ENCODE results near the gene POLDIP2. TPM values are rescaled to one million over a fixed set of nuclear protein-coding genes. Genes with fewer than 3 reads are reported as not detected.

POLDIP2 gene
- total and polyA plus RNA-seq, 2 donors (not counting 3 experiments of a cell fraction or from before 2014, with no cell fraction given) = 82.6 to 85.2 TPM

DNA sequence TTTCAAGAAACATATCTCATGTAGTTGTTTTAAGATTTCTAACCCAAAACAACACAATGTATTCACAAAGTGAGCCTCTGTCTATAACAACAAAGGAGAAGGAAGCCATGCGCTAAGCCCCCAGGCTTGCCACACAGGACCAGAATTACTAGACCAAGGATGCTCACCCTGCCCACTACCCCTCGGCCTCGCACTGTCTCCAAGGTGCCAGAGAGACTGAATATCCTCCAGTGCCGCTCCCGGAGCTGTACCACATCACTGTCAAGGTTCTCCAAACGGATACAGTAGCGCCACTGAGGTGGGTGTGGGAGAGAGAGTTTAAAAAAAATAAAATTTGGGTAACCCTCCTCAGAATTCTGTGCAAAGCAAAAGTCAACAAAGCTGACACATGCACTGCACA is 7.1 kb downstream of the POLDIP2 start:
- DNase-seq (ENCODE audit: low read depth, low spot score) (no peak), FAIRE-seq (no peak)
- TF ChIP-seq FOS (IDR thresholded peaks at IDR 0.05; ENCODE audit: borderline replicate concordance, insufficient read depth, low read length) = no peak
- no peak for TF ChIP-seq GATA2 (IDR thresholded peaks at IDR 0.05; ENCODE audit: insufficient read depth, insufficient read length, low read depth, low read length)
- no peak for TF ChIP-seq JUN (IDR thresholded peaks at IDR 0.05; ENCODE audit: borderline replicate concordance, insufficient read depth, insufficient read length, low read depth)
- no peak for TF ChIP-seq MYC (IDR thresholded peaks at IDR 0.05; ENCODE audit: low read depth, low read length)
- no peak for TF ChIP-seq EZH2 (IDR thresholded peaks at IDR 0.05; ENCODE audit: borderline replicate concordance, low read depth, low read length, severe bottlenecking)
- no TSS peak for BruUV-seq (replicated peaks)
- Histone ChIP-seq H3K9me3 (replicated peaks; ENCODE audit: control insufficient read depth, insufficient read depth, low read length) (no peaks in the 10 kb centered on the region), H3K4me2 (ENCODE audit: insufficient read depth, low read length) (no peak overlapping the region), H3K4me3 (replicated peaks in 1 of 3; ENCODE audit: insufficient read depth in 1 of 3, low read depth in 1 of 3, low read length in 3 of 3) (no peak overlapping the region), H4K20me1 (replicated peaks; ENCODE audit: control insufficient read depth, extremely low read depth, insufficient read depth, low read length) (no peaks in the 10 kb centered on the region), H3K27ac (ENCODE audit: insufficient read depth, low read depth, low read length) (no peak overlapping the region), H3K36me3 (ENCODE audit: control insufficient read depth in 2 of 2, extremely low read depth in 1 of 2, insufficient read depth in 2 of 2, low read length in 2 of 2) (peaks cover 19 to 34% of the 10 kb centered on the region in 2 experiments), H3K9ac (replicated peaks; ENCODE audit: extremely low read depth, insufficient read depth, low read length) (no peak overlapping the region), H3K9me1 (replicated peaks; ENCODE audit: control insufficient read depth, extremely low read depth, insufficient read depth, low read length) (no peaks in the 10 kb centered on the region), H3K79me2 (ENCODE audit: control insufficient read depth, insufficient read depth, low read length) (no peaks in the 10 kb centered on the region), H2AFZ (ENCODE audit: low read depth, low read length) (no peak overlapping the region), H3K27me3 (ENCODE audit: control insufficient read depth in 2 of 2, insufficient read depth in 2 of 2, low read length in 2 of 2) (no peaks in the 10 kb centered on the region), H3K4me1 (ENCODE audit: control insufficient read depth, extremely low read depth, insufficient read depth, low read length) (peaks cover 29% of the 10 kb centered on the region)
- intact Hi-C loops (cut with micrococcal nuclease) = loop anchor here (10.0 kb wide), 1 partner anchor 1095 kb away; no protein-coding TSS in a partner anchor
- ChIA-PET CTCF (interaction anchor here (1.1 kb wide), 1 partner anchor 66 kb away, joined by 3 read pairs; no protein-coding TSS in a partner anchor), POLR2A (no interaction called here)
- dilution Hi-C loops (cut with MboI; ENCODE audit: extremely low pct_ligation_motif_present, low sequenced_read_pairs) = no loop called here

DNA sequence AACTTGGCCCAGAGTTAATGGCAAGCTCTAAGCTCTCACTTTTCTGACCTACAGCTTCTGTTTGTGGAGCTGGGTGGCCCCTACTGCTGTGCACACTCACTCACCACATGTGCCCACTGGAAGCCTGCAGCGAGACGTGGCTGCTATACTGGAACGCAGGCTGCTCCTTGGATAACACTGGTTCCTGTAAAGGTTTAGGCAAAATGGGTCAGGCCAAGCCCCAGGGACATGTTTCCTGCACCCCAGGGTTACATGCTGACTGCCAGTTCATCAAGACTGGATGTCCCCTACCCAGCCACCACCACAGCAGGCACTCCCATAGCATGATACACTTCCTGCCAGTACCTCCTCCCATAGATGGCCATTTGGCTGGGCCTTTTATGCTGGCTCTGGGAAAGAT is 8.3 kb downstream of the POLDIP2 start:
- DNase-seq (ENCODE audit: low read depth, low spot score) = no peak
- intact Hi-C loops (cut with micrococcal nuclease) = no loop called here
- Histone ChIP-seq H3K27ac (ENCODE audit: insufficient read depth, low read depth, low read length) (no peak overlapping the region), H3K9me1 (replicated peaks; ENCODE audit: control insufficient read depth, extremely low read depth, insufficient read depth, low read length) (no peaks in the 10 kb centered on the region), H3K36me3 (ENCODE audit: control insufficient read depth in 2 of 2, extremely low read depth in 1 of 2, insufficient read depth in 2 of 2, low read length in 2 of 2) (peaks cover 20 to 36% of the 10 kb centered on the region in 2 experiments), H2AFZ (ENCODE audit: low read depth, low read length) (no peak overlapping the region), H3K79me2 (ENCODE audit: control insufficient read depth, insufficient read depth, low read length) (no peaks in the 10 kb centered on the region), H3K9ac (replicated peaks; ENCODE audit: extremely low read depth, insufficient read depth, low read length) (no peak overlapping the region), H4K20me1 (replicated peaks; ENCODE audit: control insufficient read depth, extremely low read depth, insufficient read depth, low read length) (no peaks in the 10 kb centered on the region), H3K27me3 (ENCODE audit: control insufficient read depth in 2 of 2, insufficient read depth in 2 of 2, low read length in 2 of 2) (no peaks in the 10 kb centered on the region), H3K9me3 (replicated peaks; ENCODE audit: control insufficient read depth, insufficient read depth, low read length) (no peaks in the 10 kb centered on the region), H3K4me2 (ENCODE audit: insufficient read depth, low read length) (no peak overlapping the region), H3K4me3 (replicated peaks in 1 of 3; ENCODE audit: insufficient read depth in 1 of 3, low read depth in 1 of 3, low read length in 3 of 3) (no peak overlapping the region), H3K4me1 (ENCODE audit: control insufficient read depth, extremely low read depth, insufficient read depth, low read length) (peaks cover 32% of the 10 kb centered on the region)
- ChIA-PET POLR2A (no interaction called here), CTCF (interaction anchor here (0.9 to 3.5 kb wide), 2 partner anchors 7 to 544 kb away, joined by 3 to 23 read pairs; partner anchors contain the start of gene POLDIP2)
- TF ChIP-seq POLR2AphosphoS5 (IDR thresholded peaks at IDR 0.05; ENCODE audit: insufficient read depth, low read depth, low read length) (no peak), POLR2A (IDR thresholded peaks at IDR 0.05; ENCODE audit: low read depth, low read length) (peak; percentile 12)
- BruUV-seq (replicated peaks) = no TSS peak
- FAIRE-seq = no peak
- dilution Hi-C loops (cut with MboI; ENCODE audit: extremely low pct_ligation_motif_present, low sequenced_read_pairs) = no loop called here

All from endothelial cell of umbilical vein (primary cell).